Stimulated activated CD8-positive, alpha-beta memory T cell treated with anti-CD3 and anti-CD28 coated beads, Interleukin-2, amount 100 ng/mL, for 1 hour (primary cell): ENCODE measurements around the gene CGB1.

Source experiments
- DNase-seq, 2 donors: peaks; one replicate each; pipeline ENCODE4 v3.0.0-alpha.2; 2020; ENCODE audit warnings: low read depth in 2 of 2

Gene CGB1

GRCh38 chr19:48994035-48994386, 42.7 kb downstream of the CGB1 start:
- DNase-seq: no peak

GRCh38 chr19:48993175-48994034, 43.3 kb downstream of the CGB1 start, which contains the start of the genes GYS1 and RUVBL2:
GYS1 (minus strand) TSS chr19:48993309; CDS start chr19:48993112, 197 bp downstream.
RUVBL2 (plus strand) TSS chr19:48993887; CDS start chr19:48993912, 25 bp downstream.
- DNase-seq: peak; percentile 98

GRCh38 chr19:48992581-48993174, 44.0 kb downstream of the CGB1 start:
- DNase-seq: no peak

- DNase-seq: no peak
Observed at GRCh38 chr19:48991873-48992580, 44.7 kb downstream of the CGB1 start.

GRCh38 chr19:48991011-48991609, 45.6 kb downstream of the CGB1 start:
- no peak for DNase-seq

GRCh38 chr19:48990400-48990799, 46.3 kb downstream of the CGB1 start:
- DNase-seq: no peak

- no peak for DNase-seq
Observed at GRCh38 chr19:48989701-48990291, 46.9 kb downstream of the CGB1 start.

GRCh38 chr19:48988860-48989259, 47.8 kb downstream of the CGB1 start:
- no peak for DNase-seq

GRCh38 chr19:48988286-48988685, 48.4 kb downstream of the CGB1 start:
- no peak for DNase-seq

- no peak for DNase-seq
Observed at GRCh38 chr19:48987323-48987722, 49.4 kb downstream of the CGB1 start.

GRCh38 chr19:48986211-48986610, 50.5 kb downstream of the CGB1 start:
- no peak for DNase-seq

- DNase-seq: no peak
Observed at GRCh38 chr19:48985711-48986110, 51.0 kb downstream of the CGB1 start.
